CD14-positive monocyte (primary cell): ENCODE results near the gene IVL. TPM values are rescaled to one million over a fixed set of nuclear protein-coding genes. Genes with fewer than 3 reads are reported as not detected.
A peak's percentile ranks its signal among the peaks of the same experiment; 100 is the strongest.

Source experiments
- DNase-seq, 3 donors: peaks; one replicate each; pipeline ENCODE4 v3.0.0-alpha.2; 2011 to 2022
- H2AFZ ChIP-seq: 2 replicates; pipeline ENCODE4 v1.6.0; 2012; ENCODE audit warnings: mild to moderate bottlenecking, low read depth, low read length, inconsistent platforms; ENCODE audit not compliant: insufficient read depth, poor library complexity, severe bottlenecking
- H3K27ac ChIP-seq, 2 donors: 1 replicate in 1 of 2; 2 replicates in 1 of 2; pipeline ENCODE4 v1.5.1; 2012 to 2013; ENCODE audit warnings: low read length in 2 of 2, control low read depth in 1 of 2, inconsistent platforms in 1 of 2, low read depth in 1 of 2, mild to moderate bottlenecking in 1 of 2
- H3K27me3 ChIP-seq, 2 donors: one replicate each; pipeline versions ENCODE4 v1.6.0 to v1.6.1; 2011 to 2013; ENCODE audit warnings: low read length in 2 of 2; ENCODE audit not compliant: control insufficient read depth in 2 of 2, insufficient read depth in 2 of 2
- H3K36me3 ChIP-seq, 2 donors: replicated peaks in 1 of 2; 1 replicate in 1 of 2; 2 replicates in 1 of 2; pipeline versions ENCODE4 v1.5.1 to v1.6.1; 2012 to 2013; ENCODE audit warnings: low read length in 2 of 2, control low read depth in 1 of 2, inconsistent platforms in 1 of 2, mild to moderate bottlenecking in 1 of 2; ENCODE audit not compliant: insufficient read depth in 2 of 2, control insufficient read depth in 1 of 2
- H3K4me1 ChIP-seq, 2 donors: 1 replicate in 1 of 2; 2 replicates in 1 of 2; pipeline versions ENCODE4 v1.5.1 to v1.6.1; 2012 to 2013; ENCODE audit warnings: low read length in 2 of 2, control low read depth in 1 of 2, inconsistent platforms in 1 of 2, mild to moderate bottlenecking in 1 of 2, moderate library complexity in 1 of 2; ENCODE audit not compliant: insufficient read depth in 2 of 2, control insufficient read depth in 1 of 2
- H3K4me2 ChIP-seq: replicated peaks from 2 replicates; pipeline ENCODE3; 2012; ENCODE audit warnings: low read length, moderate library complexity, mild to moderate bottlenecking; ENCODE audit not compliant: poor library complexity, severe bottlenecking; ENCODE audit errors: extremely low read depth
- H3K4me3 ChIP-seq, 3 experiments: fragments of 200-600 bp in 1 of 3; sonication (generic) in 1 of 3; replicated peaks in 1 of 3; 1 replicate in 2 of 3; 2 replicates in 1 of 3; pipeline ENCODE4 v1.5.1; 2011 to 2013; ENCODE audit warnings: low read length in 3 of 3, mild to moderate bottlenecking in 3 of 3, control low read depth in 2 of 3, low read depth in 2 of 3, inconsistent platforms in 1 of 3, moderate library complexity in 1 of 3
- H3K79me2 ChIP-seq: 2 replicates; pipeline ENCODE4 v1.6.0; 2012; ENCODE audit warnings: mild to moderate bottlenecking, control low read depth, inconsistent platforms, low read length, moderate library complexity; ENCODE audit not compliant: insufficient read depth
- H3K9ac ChIP-seq: 2 replicates; pipeline ENCODE4 v1.6.0; 2017; ENCODE audit warnings: low read length, mild to moderate bottlenecking; ENCODE audit not compliant: insufficient read depth, poor library complexity, severe bottlenecking
- H3K9me3 ChIP-seq, 2 donors: replicated peaks in 1 of 2; 1 replicate in 1 of 2; 2 replicates in 1 of 2; pipeline versions ENCODE4 v1.5.1 to v1.6.1; 2012 to 2013; ENCODE audit warnings: low read length in 2 of 2, control low read depth in 1 of 2; ENCODE audit not compliant: control insufficient read depth in 1 of 2, insufficient read depth in 1 of 2
- H4K20me1 ChIP-seq: 2 replicates; pipeline ENCODE4 v1.6.0; 2012; ENCODE audit warnings: mild to moderate bottlenecking, low read length, control low read depth, moderate library complexity; ENCODE audit not compliant: insufficient read depth
- H3K27ac Mint-ChIP-seq, 7 donors: one replicate each; pipeline ENCODE4 v1.8.0; 2020; ENCODE audit warnings: mild to moderate bottlenecking in 7 of 7, mixed read lengths in 7 of 7, moderate library complexity in 6 of 7, inconsistent platforms in 2 of 7
- H3K27me3 Mint-ChIP-seq, 3 donors: one replicate each; pipeline ENCODE4 v1.8.0; 2021 to 2022; ENCODE audit warnings: low read depth in 3 of 3, mild to moderate bottlenecking in 3 of 3, mixed read lengths in 3 of 3, moderate library complexity in 3 of 3, inconsistent platforms in 1 of 3
- H3K36me3 Mint-ChIP-seq, 2 donors: one replicate each; pipeline ENCODE4 v1.8.0; 2020; ENCODE audit warnings: mixed read lengths in 2 of 2, inconsistent platforms in 1 of 2, mild to moderate bottlenecking in 1 of 2
- H3K4me1 Mint-ChIP-seq: one replicate; pipeline ENCODE4 v1.8.0; 2020; ENCODE audit warnings: mild to moderate bottlenecking, mixed read lengths
- H3K4me3 Mint-ChIP-seq, 2 donors: one replicate each; pipeline ENCODE4 v1.8.0; 2020; ENCODE audit warnings: mild to moderate bottlenecking in 2 of 2, mixed read lengths in 2 of 2, moderate library complexity in 1 of 2
- H3K9me3 Mint-ChIP-seq, 7 donors: one replicate each; pipeline ENCODE4 v1.8.0; 2020 to 2022; ENCODE audit warnings: mixed read lengths in 7 of 7, mild to moderate bottlenecking in 6 of 7, moderate library complexity in 6 of 7, inconsistent platforms in 2 of 7
- CTCF ChIP-seq: fragments of 200-600 bp; IDR thresholded peaks from one replicate; pipeline ENCODE4 v1.8.0; 2022; ENCODE audit warnings: antibody characterized with exemption, mild to moderate bottlenecking
- WGBS: methylation state at CpG from one replicate; pipeline ENCODE4 v1.1.5; 2013; ENCODE audit warnings: missing lambda C conversion rate; ENCODE audit not compliant: insufficient coverage; 5-methylcytosine and 5-hydroxymethylcytosine counted together
- intact Hi-C, 2 donors: fragments of 100-400 bp; cut with micrococcal nuclease; formaldehyde crosslinking; loops; one replicate each; pipeline versions ENCODE4 v1.15.0 to v1.15.1; 2023
- polyA plus RNA-seq, 3 donors: library from polyadenylated mRNA; depleted of rRNA in 1 of 3; unstranded in 2 of 3; stranded (reverse) in 1 of 3; fragments of 300-500 nt in 2 of 3; fragments of >200 nt in 1 of 3; fragmentation: Illumina TruSeq in 2 of 3; gene quantifications; 1 replicate in 2 of 3; 2 replicates in 1 of 3; pipeline ENCODE4 v1.2.3, GENCODE V29; 2012 to 2021

IVL gene
- polyA plus RNA-seq, 3 donors: not detected

- intact Hi-C loops: no loop called here
- peaks cover 0 to 3% of the 10 kb centered on the region in 2 donors for H3K27me3 ChIP-seq
- H3K9me3 ChIP-seq: no peaks in the 10 kb centered on the region
- no peak overlapping the region for H3K27ac ChIP-seq
- H3K79me2 ChIP-seq: no peaks in the 10 kb centered on the region
- Mint-ChIP-seq H3K36me3 (no peaks in the 10 kb centered on the region), H3K27me3 (peaks cover 0 to 10% (median 7%) of the 10 kb centered on the region in 3 donors), H3K27ac (peak overlapping the region in 1 of 7 donors; percentile 34), H3K4me3 (no peak overlapping the region), H3K9me3 (peaks cover 0 to 3% (median 2%) of the 10 kb centered on the region in 7 donors), H3K4me1 (peaks cover 5% of the 10 kb centered on the region)
- H3K36me3 ChIP-seq: no peaks in the 10 kb centered on the region
- H3K4me3 ChIP-seq: no peak overlapping the region
- H4K20me1 ChIP-seq: no peaks in the 10 kb centered on the region
- H2AFZ ChIP-seq: no peak overlapping the region
- no CpG with 5 or more reads among the region's 1 CpG for WGBS
- H3K9ac ChIP-seq: no peak overlapping the region
- no peak for TF ChIP-seq CTCF
- no peak overlapping the region for H3K4me2 ChIP-seq
- no peaks in the 10 kb centered on the region for H3K4me1 ChIP-seq
- DNase-seq: no peak
These were observed 23.8 kb upstream of the IVL start for GRCh38 chr1:152884506-152884905.

GRCh38 chr1:152884966-152885624 lies 23.3 kb upstream of the IVL start:
- no peak for TF ChIP-seq CTCF
- Mint-ChIP-seq H3K27ac (no peak overlapping the region), H3K27me3 (peaks cover 0 to 10% (median 7%) of the 10 kb centered on the region in 3 donors), H3K36me3 (no peaks in the 10 kb centered on the region), H3K9me3 (peaks cover 0 to 3% (median 2%) of the 10 kb centered on the region in 7 donors), H3K4me3 (no peak overlapping the region), H3K4me1 (peaks cover 5% of the 10 kb centered on the region)
- no peak overlapping the region for H3K4me3 ChIP-seq
- H3K27me3 ChIP-seq: peaks cover 0 to 3% of the 10 kb centered on the region in 2 donors
- H2AFZ ChIP-seq: no peak overlapping the region
- H3K36me3 ChIP-seq: no peaks in the 10 kb centered on the region
- no peak overlapping the region for H3K4me2 ChIP-seq
- intact Hi-C loops: no loop called here
- no peaks in the 10 kb centered on the region for H3K9me3 ChIP-seq
- H3K4me1 ChIP-seq: no peaks in the 10 kb centered on the region
- no peak for DNase-seq
- H3K79me2 ChIP-seq: no peaks in the 10 kb centered on the region
- 100% methylated on average over 2 of the region's 4 CpGs for WGBS
- H4K20me1 ChIP-seq: no peaks in the 10 kb centered on the region
- no peak overlapping the region for H3K27ac ChIP-seq
- no peak overlapping the region for H3K9ac ChIP-seq
